Measurements from ENCODE around the gene CHEK1. TPM values are rescaled to one million over a fixed set of nuclear protein-coding genes. Genes with fewer than 3 reads are reported as not detected.

The CHEK1 gene
- total RNA-seq, 1 donor from 2014 or later, result 23.1 TPM

DNA sequence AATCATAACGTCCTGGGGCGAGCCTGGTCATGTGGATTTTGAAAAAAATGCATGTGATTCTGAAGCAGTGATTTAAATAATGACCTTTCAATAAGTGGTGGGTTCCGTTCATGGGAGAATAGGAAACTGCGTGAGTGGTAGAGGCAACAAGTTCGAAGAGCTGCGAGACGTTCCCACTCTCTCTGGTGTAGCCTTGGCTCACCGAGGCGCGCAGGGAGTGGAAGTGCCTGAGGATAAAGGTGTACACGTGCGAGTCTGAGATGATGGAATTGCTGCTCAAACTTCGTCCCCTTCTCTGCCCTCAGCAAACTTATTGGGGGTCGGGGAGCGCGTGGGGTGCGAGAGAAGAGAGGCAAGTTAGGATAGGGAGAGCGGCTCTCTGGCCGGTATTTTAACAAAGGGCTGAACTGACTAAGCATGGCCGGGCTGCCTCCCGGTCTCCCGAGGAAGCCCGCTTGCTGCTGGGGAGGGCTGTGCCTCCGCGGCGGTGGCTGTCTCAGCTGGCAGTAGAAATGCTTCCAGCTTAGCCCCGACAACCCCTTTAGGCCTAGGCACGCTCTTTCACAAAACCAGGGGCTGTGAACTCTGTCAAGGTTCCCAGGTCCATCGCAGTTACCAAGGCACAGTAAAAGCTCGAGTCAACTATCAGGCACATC lies 33.2 kb upstream of the CHEK1 start:
- Mint-ChIP-seq H3K4me1 (ENCODE audit: low read depth, unreplicated experiment) (peaks cover 11% of the 10 kb centered on the region), H3K9me3 (ENCODE audit: unreplicated experiment) (peaks cover 8% of the 10 kb centered on the region), H3K36me3 (ENCODE audit: unreplicated experiment) (no peaks in the 10 kb centered on the region), H3K27me3 (ENCODE audit: unreplicated experiment) (no peaks in the 10 kb centered on the region), H3K27ac (ENCODE audit: unreplicated experiment) (peak overlapping the region; percentile 96), H3K4me3 (ENCODE audit: unreplicated experiment) (peak overlapping the region; percentile 96)
- TF ChIP-seq, protein P1, sequence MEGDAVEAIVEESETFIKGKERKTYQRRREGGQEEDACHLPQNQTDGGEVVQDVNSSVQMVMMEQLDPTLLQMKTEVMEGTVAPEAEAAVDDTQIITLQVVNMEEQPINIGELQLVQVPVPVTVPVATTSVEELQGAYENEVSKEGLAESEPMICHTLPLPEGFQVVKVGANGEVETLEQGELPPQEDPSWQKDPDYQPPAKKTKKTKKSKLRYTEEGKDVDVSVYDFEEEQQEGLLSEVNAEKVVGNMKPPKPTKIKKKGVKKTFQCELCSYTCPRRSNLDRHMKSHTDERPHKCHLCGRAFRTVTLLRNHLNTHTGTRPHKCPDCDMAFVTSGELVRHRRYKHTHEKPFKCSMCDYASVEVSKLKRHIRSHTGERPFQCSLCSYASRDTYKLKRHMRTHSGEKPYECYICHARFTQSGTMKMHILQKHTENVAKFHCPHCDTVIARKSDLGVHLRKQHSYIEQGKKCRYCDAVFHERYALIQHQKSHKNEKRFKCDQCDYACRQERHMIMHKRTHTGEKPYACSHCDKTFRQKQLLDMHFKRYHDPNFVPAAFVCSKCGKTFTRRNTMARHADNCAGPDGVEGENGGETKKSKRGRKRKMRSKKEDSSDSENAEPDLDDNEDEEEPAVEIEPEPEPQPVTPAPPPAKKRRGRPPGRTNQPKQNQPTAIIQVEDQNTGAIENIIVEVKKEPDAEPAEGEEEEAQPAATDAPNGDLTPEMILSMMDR (IDR thresholded peaks at IDR 0.05; ENCODE audit: partially characterized antibody, unreplicated experiment), result no peak
- DNase-seq, result peak; percentile 47

DNA sequence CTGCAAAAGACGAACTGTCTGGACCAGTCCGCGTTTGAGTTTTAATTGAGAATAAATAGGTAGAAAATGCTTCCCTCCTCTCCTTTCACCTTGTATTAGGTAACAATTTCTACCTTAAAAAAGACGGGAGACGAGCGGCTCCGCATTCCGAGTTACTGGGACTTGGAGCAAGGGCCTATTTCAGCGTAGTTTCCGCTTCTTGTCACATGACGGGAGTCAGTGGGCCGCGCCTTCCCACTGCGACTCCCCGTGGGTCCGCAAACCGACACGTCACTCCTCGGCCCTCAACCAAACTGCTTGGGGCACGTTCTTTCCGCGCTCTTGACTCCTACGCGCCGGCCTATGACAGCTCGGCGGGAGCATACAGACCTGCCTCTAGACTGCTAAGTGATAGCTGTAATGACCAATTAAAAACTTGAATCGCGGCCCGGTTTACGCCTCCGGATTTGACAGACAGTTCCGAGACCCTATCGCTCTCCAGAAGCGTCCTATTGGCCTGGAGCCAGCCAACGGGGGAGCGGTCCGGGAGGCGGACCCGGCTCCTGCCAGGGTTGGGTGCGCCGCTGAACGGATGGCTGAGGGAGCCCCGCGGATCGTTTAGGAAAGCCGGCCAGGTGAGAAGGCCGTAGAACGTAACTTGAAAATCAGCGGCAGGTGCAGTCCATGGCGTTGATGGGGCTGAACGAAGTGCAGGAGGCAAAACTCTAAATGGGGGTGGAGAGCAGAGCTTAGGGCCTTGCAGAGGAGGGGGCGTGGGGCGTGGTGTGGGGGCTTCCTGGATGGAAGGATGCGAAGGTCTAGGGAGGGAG lies 32.5 kb upstream of the CHEK1 start, which contains the start of gene STT3A:
STT3A (plus strand) TSS at position 548 of the 809 bp plus-strand sequence. CDS start 3,064 bp downstream, outside the sequence.
- no peaks in the 10 kb centered on the region for H3K36me3 Mint-ChIP-seq (ENCODE audit: unreplicated experiment)
- DNase-seq, result peak; percentile 97
- peaks cover 11% of the 10 kb centered on the region for H3K4me1 Mint-ChIP-seq (ENCODE audit: low read depth, unreplicated experiment)
- H3K4me3 Mint-ChIP-seq (ENCODE audit: unreplicated experiment), result peak within 1 kb of the TSS; percentile 96
- no peaks in the 10 kb centered on the region for H3K27me3 Mint-ChIP-seq (ENCODE audit: unreplicated experiment)
- H3K27ac Mint-ChIP-seq (ENCODE audit: unreplicated experiment), result peak within 1 kb of the TSS; percentile 96
- peaks cover 8% of the 10 kb centered on the region for H3K9me3 Mint-ChIP-seq (ENCODE audit: unreplicated experiment)
- TF ChIP-seq, protein P1 (IDR thresholded peaks at IDR 0.05; ENCODE audit: partially characterized antibody, unreplicated experiment), result no peak

DNA sequence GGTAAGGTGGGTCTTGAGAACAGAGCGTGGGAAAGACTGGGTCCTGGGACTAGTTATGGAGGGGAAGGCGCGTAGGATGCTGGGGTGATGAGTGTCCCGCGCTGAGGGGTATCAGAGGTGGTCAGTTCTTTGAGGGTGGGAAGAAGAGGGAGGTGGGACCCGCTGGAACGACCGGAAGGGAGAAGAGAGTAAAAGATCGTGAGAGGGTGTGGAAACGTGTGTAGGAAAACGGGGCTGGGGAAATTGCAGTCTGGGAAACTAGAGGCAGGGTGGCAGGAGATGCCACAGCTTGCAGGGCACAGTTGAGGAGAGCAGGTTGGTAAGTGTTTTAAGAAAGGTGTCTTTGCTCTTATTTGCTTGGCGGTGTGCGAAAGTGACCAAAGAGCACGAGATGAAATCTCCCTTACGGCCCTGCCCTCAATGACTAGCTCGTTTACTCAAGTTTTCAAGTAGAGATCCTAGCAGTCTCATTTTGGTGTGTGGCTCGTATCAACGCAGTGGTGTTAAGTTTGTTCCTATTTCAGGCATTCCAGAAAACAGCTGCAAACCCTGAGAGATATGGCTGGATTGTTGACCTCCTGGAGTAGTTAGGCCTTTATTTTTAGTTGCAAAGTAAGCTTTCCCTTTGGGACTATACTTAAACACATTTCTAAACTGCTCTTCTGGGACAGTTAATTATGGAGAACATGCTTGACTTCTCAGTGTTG lies 31.7 kb upstream of the CHEK1 start:
- TF ChIP-seq, protein P1 (IDR thresholded peaks at IDR 0.05; ENCODE audit: partially characterized antibody, unreplicated experiment), result no peak
- Mint-ChIP-seq H3K4me1 (ENCODE audit: low read depth, unreplicated experiment) (peaks cover 9% of the 10 kb centered on the region), H3K9me3 (ENCODE audit: unreplicated experiment) (peaks cover 8% of the 10 kb centered on the region), H3K36me3 (ENCODE audit: unreplicated experiment) (no peaks in the 10 kb centered on the region), H3K27ac (ENCODE audit: unreplicated experiment) (peak overlapping the region; percentile 80), H3K4me3 (ENCODE audit: unreplicated experiment) (peak overlapping the region; percentile 96), H3K27me3 (ENCODE audit: unreplicated experiment) (no peaks in the 10 kb centered on the region)
- DNase-seq, result no peak

DNA sequence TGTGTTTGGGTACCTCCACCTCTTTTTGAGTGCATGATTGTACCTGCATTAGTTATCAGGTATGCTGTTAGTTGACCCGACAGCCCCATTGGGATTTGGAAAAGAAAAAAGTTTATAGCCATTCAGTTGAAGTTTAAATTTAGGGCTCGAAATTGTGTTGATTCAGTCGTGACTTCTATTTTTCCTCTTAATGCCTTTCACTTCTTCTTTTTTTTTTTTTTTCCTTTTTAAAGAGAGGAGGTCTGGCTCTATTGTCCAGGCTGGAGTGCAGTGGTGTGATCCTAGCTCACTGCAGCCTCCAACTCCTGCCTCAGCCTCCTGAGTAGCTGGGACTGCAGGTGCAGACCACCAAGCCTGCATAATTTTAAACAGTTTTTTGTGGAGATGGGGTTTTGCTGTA lies 30.0 kb upstream of the CHEK1 start:
- Mint-ChIP-seq H3K36me3 (ENCODE audit: unreplicated experiment) (no peaks in the 10 kb centered on the region), H3K9me3 (ENCODE audit: unreplicated experiment) (peaks cover 8% of the 10 kb centered on the region), H3K4me1 (ENCODE audit: low read depth, unreplicated experiment) (peaks cover 9% of the 10 kb centered on the region), H3K27me3 (ENCODE audit: unreplicated experiment) (no peaks in the 10 kb centered on the region), H3K4me3 (ENCODE audit: unreplicated experiment) (no peak overlapping the region), H3K27ac (ENCODE audit: unreplicated experiment) (no peak overlapping the region)
- TF ChIP-seq, protein P1 (IDR thresholded peaks at IDR 0.05; ENCODE audit: partially characterized antibody, unreplicated experiment), result no peak
- no peak for DNase-seq
